H9 (cell line): ENCODE measurements around the gene DLST. TPM values are rescaled to one million over a fixed set of nuclear protein-coding genes. Genes with fewer than 3 reads are reported as not detected.

Experiments used
- DNase-seq: peaks from one replicate; pipeline ENCODE4 v3.0.0-alpha.2; 2017
- H2AFZ ChIP-seq: one replicate; pipeline ENCODE4 v1.6.1; 2013; ENCODE audit warnings: mild to moderate bottlenecking, low read length, control low read depth, moderate library complexity
- H2AK5ac ChIP-seq: 2 replicates; pipeline ENCODE4 v1.6.1; 2013; ENCODE audit warnings: low read length, control low read depth, mixed read lengths; ENCODE audit not compliant: insufficient read length
- H2BK120ac ChIP-seq: one replicate; pipeline ENCODE4 v1.6.1; 2013; ENCODE audit warnings: low read depth, mild to moderate bottlenecking, low read length, control low read depth, inconsistent platforms; ENCODE audit not compliant: poor library complexity, severe bottlenecking
- H2BK12ac ChIP-seq: 2 replicates; pipeline ENCODE4 v1.6.1; 2013; ENCODE audit warnings: low read length, control low read depth, mixed read lengths, low read depth; ENCODE audit not compliant: insufficient read length
- H2BK15ac ChIP-seq: 2 replicates; pipeline ENCODE4 v1.6.1; 2013; ENCODE audit warnings: low read depth, low read length, control low read depth
- H2BK20ac ChIP-seq: one replicate; pipeline ENCODE4 v1.6.1; 2013; ENCODE audit warnings: low read depth, mild to moderate bottlenecking, low read length, control low read depth, inconsistent platforms; ENCODE audit not compliant: poor library complexity, severe bottlenecking
- H2BK5ac ChIP-seq: 2 replicates; pipeline ENCODE4 v1.6.1; 2013; ENCODE audit warnings: low read length, control low read depth, mixed read lengths; ENCODE audit not compliant: insufficient read length
- H3K14ac ChIP-seq: 2 replicates; pipeline ENCODE4 v1.6.1; 2013; ENCODE audit warnings: low read length, control low read depth; ENCODE audit not compliant: insufficient read depth
- H3K18ac ChIP-seq: 2 replicates; pipeline ENCODE4 v1.6.1; 2013; ENCODE audit warnings: low read depth, mild to moderate bottlenecking, mixed read lengths, low read length, control low read depth; ENCODE audit not compliant: insufficient read length
- H3K23ac ChIP-seq: 2 replicates; pipeline ENCODE4 v1.6.1; 2013; ENCODE audit warnings: low read length, control low read depth, mixed read lengths, low read depth; ENCODE audit not compliant: insufficient read length
- H3K23me2 ChIP-seq: 2 replicates; pipeline ENCODE4 v1.6.1; 2013; ENCODE audit warnings: low read depth, mild to moderate bottlenecking, mixed read lengths, low read length, control low read depth; ENCODE audit not compliant: insufficient read length, poor library complexity, severe bottlenecking
- H3K27ac ChIP-seq: 2 replicates; pipeline ENCODE4 v1.5.1; 2013; ENCODE audit warnings: low read length, control low read depth, mixed read lengths, low read depth; ENCODE audit not compliant: insufficient read length
- H3K27me3 ChIP-seq: 2 replicates; pipeline ENCODE4 v1.6.1; 2013; ENCODE audit warnings: low read length, control low read depth, inconsistent platforms; ENCODE audit not compliant: insufficient read depth
- H3K4ac ChIP-seq: 2 replicates; pipeline ENCODE4 v1.6.1; 2013; ENCODE audit warnings: low read depth, mild to moderate bottlenecking, control low read depth, inconsistent platforms, low read length, moderate library complexity
- H3K4me1 ChIP-seq: 2 replicates; pipeline ENCODE4 v1.6.1; 2013; ENCODE audit warnings: low read length, control low read depth, inconsistent platforms; ENCODE audit not compliant: insufficient read depth
- H3K4me2 ChIP-seq: 2 replicates; pipeline ENCODE4 v1.6.1; 2013; ENCODE audit warnings: low read length, control low read depth, mixed read lengths; ENCODE audit not compliant: insufficient read length, insufficient read depth
- H3K56ac ChIP-seq: 2 replicates; pipeline ENCODE4 v1.6.1; 2013; ENCODE audit warnings: low read depth, mild to moderate bottlenecking, mixed read lengths, low read length, control low read depth; ENCODE audit not compliant: insufficient read length
- H3K79me1 ChIP-seq: 2 replicates; pipeline ENCODE4 v1.6.1; 2013; ENCODE audit warnings: low read depth, mild to moderate bottlenecking, moderate library complexity, low read length, control low read depth, inconsistent platforms; ENCODE audit not compliant: insufficient read depth, poor library complexity, severe bottlenecking
- H3K79me2 ChIP-seq: 2 replicates; pipeline ENCODE4 v1.6.1; 2013; ENCODE audit warnings: low read length, control low read depth, inconsistent platforms; ENCODE audit not compliant: insufficient read depth
- H3K9ac ChIP-seq: 2 replicates; pipeline ENCODE4 v1.6.1; 2013; ENCODE audit warnings: low read length, control low read depth, mixed read lengths; ENCODE audit not compliant: insufficient read length; ENCODE audit errors: extremely low read depth
- H3K9me3 ChIP-seq: one replicate; pipeline ENCODE4 v1.6.1; 2013; ENCODE audit warnings: low read depth, low read length, inconsistent platforms; ENCODE audit not compliant: control insufficient read depth
- H3T11ph ChIP-seq: one replicate; pipeline ENCODE4 v1.6.1; 2013; ENCODE audit warnings: mild to moderate bottlenecking, low read length, control low read depth, inconsistent platforms
- H4K20me1 ChIP-seq: one replicate; pipeline ENCODE4 v1.6.1; 2013; ENCODE audit not compliant: control insufficient read depth, insufficient read length, insufficient read depth
- H4K5ac ChIP-seq: 2 replicates; pipeline ENCODE4 v1.6.1; 2013; ENCODE audit warnings: low read depth, mild to moderate bottlenecking, mixed read lengths, low read length, control low read depth; ENCODE audit not compliant: insufficient read length
- H4K8ac ChIP-seq: replicated peaks from 2 replicates; pipeline ENCODE4 v1.6.1; 2013; ENCODE audit warnings: low read length, control low read depth, mixed read lengths, low read depth; ENCODE audit not compliant: insufficient read length
- H4K91ac ChIP-seq: 2 replicates; pipeline ENCODE4 v1.6.1; 2013; ENCODE audit warnings: low read depth, mild to moderate bottlenecking, moderate library complexity, mixed read lengths, low read length, control low read depth; ENCODE audit not compliant: insufficient read length
- H3K27ac Mint-ChIP-seq, 3 experiments: 2 replicates in 2 of 3; 3 replicates in 1 of 3; pipeline ENCODE4 v1.8.0; 2020 to 2021; ENCODE audit warnings: mixed read lengths in 3 of 3, mild to moderate bottlenecking in 1 of 3, moderate library complexity in 1 of 3
- H3K27me3 Mint-ChIP-seq: 2 replicates; pipeline ENCODE4 v1.8.0; 2021; ENCODE audit warnings: low read depth, mild to moderate bottlenecking, moderate library complexity, mixed read lengths
- H3K36me3 Mint-ChIP-seq, 3 experiments: 2 replicates in 2 of 3; 3 replicates in 1 of 3; pipeline ENCODE4 v1.8.0; 2020 to 2021; ENCODE audit warnings: low read depth in 3 of 3, mixed read lengths in 3 of 3; ENCODE audit not compliant: insufficient read depth in 1 of 3
- H3K4me1 Mint-ChIP-seq, 2 experiments: 2 replicates each; pipeline ENCODE4 v1.8.0; 2020; ENCODE audit warnings: mixed read lengths in 2 of 2
- H3K4me3 Mint-ChIP-seq, 2 experiments: 2 replicates in 1 of 2; 3 replicates in 1 of 2; pipeline ENCODE4 v1.8.0; 2020 to 2021; ENCODE audit warnings: mild to moderate bottlenecking in 2 of 2, mixed read lengths in 2 of 2, moderate library complexity in 1 of 2
- H3K9me3 Mint-ChIP-seq, 2 experiments: 2 replicates in 1 of 2; 3 replicates in 1 of 2; pipeline ENCODE4 v1.8.0; 2020; ENCODE audit warnings: mild to moderate bottlenecking in 2 of 2, mixed read lengths in 2 of 2, moderate library complexity in 1 of 2
- CTCF ChIP-seq: fragments of 200-600 bp; sonication (generic); conservative IDR thresholded peaks from 3 replicates; pipeline ENCODE4 v1.8.0; 2021; ENCODE audit warnings: antibody characterized with exemption, mild to moderate bottlenecking
- WGBS: extraction: QIAGEN DNeasy Blood & Tissue Kit; methylation state at CpG from one replicate; pipeline ENCODE4 v1.1.7; 2013; ENCODE audit warnings: missing lambda C conversion rate, low lambda C conversion rate, mixed read lengths; ENCODE audit not compliant: insufficient read length; ENCODE audit errors: extremely low coverage; 5-methylcytosine and 5-hydroxymethylcytosine counted together
- total RNA-seq: library from RNA; stranded (reverse); gene quantifications from 2 replicates; pipeline ENCODE4 v1.2.1, GENCODE V29; 2021

Gene DLST
- total RNA-seq, 1 experiment from 2014 or later = 116 TPM

DNA sequence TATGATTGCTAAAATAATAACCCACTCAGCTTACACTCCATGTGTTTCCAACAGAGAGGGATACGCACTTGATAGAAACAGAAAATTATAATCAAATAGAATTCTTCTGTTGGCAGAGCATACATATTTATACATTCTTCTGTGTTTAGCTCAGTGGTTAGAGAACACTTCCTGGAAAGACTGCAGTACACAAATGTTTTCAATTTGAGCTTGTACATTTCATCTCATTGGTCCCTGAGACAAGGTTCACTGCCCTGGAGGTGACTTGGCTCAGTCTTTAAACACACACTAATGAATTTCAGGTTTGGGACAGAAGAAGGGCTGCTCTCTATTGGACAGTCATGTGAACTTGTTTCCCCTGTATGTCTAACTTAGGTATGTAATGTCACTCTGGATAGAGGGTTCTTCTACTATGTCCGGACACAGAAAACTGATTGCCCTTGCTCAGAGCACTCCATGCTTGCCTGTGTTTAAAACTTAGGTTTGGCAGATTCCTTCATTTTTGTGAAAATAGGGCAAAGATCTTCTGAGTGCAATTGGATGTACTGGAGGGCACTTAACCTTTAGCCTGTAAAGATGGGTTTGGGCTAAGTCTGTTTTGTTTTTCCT lies 28.7 kb upstream of the DLST start:
- no peak overlapping the region for H4K91ac ChIP-seq
- H3K4me1 Mint-ChIP-seq = no peaks in the 10 kb centered on the region
- H3K9ac ChIP-seq = no peak overlapping the region
- no peaks in the 10 kb centered on the region for H3K79me1 ChIP-seq
- no peaks in the 10 kb centered on the region for H4K20me1 ChIP-seq
- no peak for DNase-seq
- H3K27me3 Mint-ChIP-seq = no peaks in the 10 kb centered on the region; the same call in 1 of the 2 replicates
- no peaks in the 10 kb centered on the region for H3K9me3 ChIP-seq
- no peak overlapping the region for H3K14ac ChIP-seq
- H3K27ac ChIP-seq = no peak overlapping the region
- WGBS = no CpG with 5 or more reads among the region's 2 CpGs
- no peak overlapping the region for H2BK20ac ChIP-seq
- no peaks in the 10 kb centered on the region for H3K23me2 ChIP-seq
- H2BK12ac ChIP-seq = no peak overlapping the region
- no peak overlapping the region for H2BK120ac ChIP-seq
- no peaks in the 10 kb centered on the region for H3K79me2 ChIP-seq
- no peak overlapping the region for H3K4me3 Mint-ChIP-seq
- H3K56ac ChIP-seq = no peak overlapping the region
- H3K9me3 Mint-ChIP-seq = no peaks in the 10 kb centered on the region
- H3K4me2 ChIP-seq = no peak overlapping the region
- TF ChIP-seq CTCF = no peak
- H3K27ac Mint-ChIP-seq = no peak overlapping the region
- no peaks in the 10 kb centered on the region for H3K27me3 ChIP-seq
- H2BK5ac ChIP-seq = no peak overlapping the region
- no peak overlapping the region for H2AFZ ChIP-seq
- no peak overlapping the region for H3K23ac ChIP-seq
- H4K5ac ChIP-seq = no peak overlapping the region
- no peak overlapping the region for H3K18ac ChIP-seq
- no peaks in the 10 kb centered on the region for H3K4me1 ChIP-seq
- H2AK5ac ChIP-seq = no peak overlapping the region
- no peak overlapping the region for H3K4ac ChIP-seq
- H3K36me3 Mint-ChIP-seq = no peaks in the 10 kb centered on the region
- no peak overlapping the region for H4K8ac ChIP-seq
- no peak overlapping the region for H3T11ph ChIP-seq
- H2BK15ac ChIP-seq = no peak overlapping the region
